Mammary epithelial cell (primary cell): ENCODE results near the gene SGSM1.

Source experiments
- EZH2 ChIP-seq: IDR thresholded peaks from 2 replicates; pipeline ENCODE4 v1.6.1; 2012; ENCODE audit warnings: low read length, inconsistent platforms, borderline replicate concordance
- TF ChIP-seq, protein P1 (sequence below), 2 donors: IDR thresholded peaks in 1 of 2; conservative IDR thresholded peaks in 1 of 2; 2 replicates each; pipeline ENCODE4 v1.5.1; 2011 to 2012; ENCODE audit warnings: inconsistent platforms in 2 of 2, low read length in 2 of 2, mild to moderate bottlenecking in 2 of 2, control low read depth in 1 of 2, low read depth in 1 of 2; ENCODE audit not compliant: insufficient read depth in 1 of 2; ENCODE audit errors: extremely low read depth in 1 of 2

DNA sequence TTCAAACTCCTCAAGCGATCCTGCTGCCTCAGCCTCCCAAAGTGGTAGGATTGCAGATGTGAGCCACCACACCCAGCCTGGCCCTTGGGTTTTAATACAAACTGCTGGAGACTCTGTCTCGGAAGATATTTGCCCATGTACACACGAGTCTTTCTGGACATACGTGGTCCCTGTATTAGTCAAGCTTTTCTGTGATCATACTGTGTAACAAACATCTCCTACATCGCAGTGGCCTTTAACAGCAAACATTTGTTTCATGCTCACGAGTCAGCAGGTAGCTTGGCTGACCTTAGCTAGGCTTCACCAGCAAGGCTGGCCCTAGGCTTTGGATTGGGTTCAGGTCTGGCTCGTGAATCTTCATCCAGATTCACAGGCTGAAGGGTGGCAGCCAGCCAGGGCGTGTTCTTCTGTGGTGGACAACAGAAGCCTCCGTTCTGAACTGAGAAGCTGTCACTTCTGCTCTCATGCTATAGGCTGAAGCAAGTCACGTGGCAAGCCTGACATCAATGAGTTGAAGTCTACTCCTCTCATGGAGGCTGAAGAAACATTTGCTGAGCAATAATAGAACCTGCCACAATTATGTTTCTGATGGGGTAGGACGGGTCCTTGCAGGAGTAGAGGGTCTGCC, 155.3 kb downstream of the SGSM1 start:
- TF ChIP-seq, protein P1, sequence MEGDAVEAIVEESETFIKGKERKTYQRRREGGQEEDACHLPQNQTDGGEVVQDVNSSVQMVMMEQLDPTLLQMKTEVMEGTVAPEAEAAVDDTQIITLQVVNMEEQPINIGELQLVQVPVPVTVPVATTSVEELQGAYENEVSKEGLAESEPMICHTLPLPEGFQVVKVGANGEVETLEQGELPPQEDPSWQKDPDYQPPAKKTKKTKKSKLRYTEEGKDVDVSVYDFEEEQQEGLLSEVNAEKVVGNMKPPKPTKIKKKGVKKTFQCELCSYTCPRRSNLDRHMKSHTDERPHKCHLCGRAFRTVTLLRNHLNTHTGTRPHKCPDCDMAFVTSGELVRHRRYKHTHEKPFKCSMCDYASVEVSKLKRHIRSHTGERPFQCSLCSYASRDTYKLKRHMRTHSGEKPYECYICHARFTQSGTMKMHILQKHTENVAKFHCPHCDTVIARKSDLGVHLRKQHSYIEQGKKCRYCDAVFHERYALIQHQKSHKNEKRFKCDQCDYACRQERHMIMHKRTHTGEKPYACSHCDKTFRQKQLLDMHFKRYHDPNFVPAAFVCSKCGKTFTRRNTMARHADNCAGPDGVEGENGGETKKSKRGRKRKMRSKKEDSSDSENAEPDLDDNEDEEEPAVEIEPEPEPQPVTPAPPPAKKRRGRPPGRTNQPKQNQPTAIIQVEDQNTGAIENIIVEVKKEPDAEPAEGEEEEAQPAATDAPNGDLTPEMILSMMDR (conservative IDR thresholded peaks at IDR 0.05 in 1 of 2, IDR thresholded peaks at IDR 0.05 in 1 of 2; ENCODE audit: extremely low read depth in 1 of 2, insufficient read depth in 1 of 2, low read depth in 1 of 2, low read length in 2 of 2) = no peak
- no peak for TF ChIP-seq EZH2
